Hindlimb muscle (tissue), 1 donor: Measurements from ENCODE around the gene PIF1. TPM values are rescaled to one million over a fixed set of nuclear protein-coding genes. Genes with fewer than 3 reads are reported as not detected.
"Not testable (repeated sequence)": the region's sequence is repeated elsewhere in the genome, so short reads cannot be mapped to it uniquely, and the experiment has no call there.

ENCODE experiments used
- DNase-seq: peaks from one replicate; pipeline ENCODE4 v3.0.0-alpha.2; 2013
- polyA plus RNA-seq: library from polyadenylated mRNA; unstranded; fragments of 120-200 nt; gene quantifications from one replicate; pipeline ENCODE4 v1.2.1, GENCODE V29; 2013; ENCODE audit not compliant: insufficient read length

PIF1 gene
- polyA plus RNA-seq, 1 donor = 8.6 TPM

- DNase-seq = no peak
Observed at GRCh38 chr15:64808785-64809453, 16.5 kb downstream of the PIF1 start.

GRCh38 chr15:64807751-64808222 lies 17.7 kb downstream of the PIF1 start:
- no peak for DNase-seq

GRCh38 chr15:64807051-64807749 lies 18.2 kb downstream of the PIF1 start:
- no peak for DNase-seq

- no peak for DNase-seq
Observed at GRCh38 chr15:64806509-64806908, 18.9 kb downstream of the PIF1 start.

- DNase-seq = no peak
Observed at GRCh38 chr15:64804619-64805018, 20.8 kb downstream of the PIF1 start.

GRCh38 chr15:64803526-64803925 lies 21.9 kb downstream of the PIF1 start:
- no peak for DNase-seq

GRCh38 chr15:64800476-64800875 lies 25.0 kb downstream of the PIF1 start:
- no peak for DNase-seq

- not testable (repeated sequence) for DNase-seq
Observed at GRCh38 chr15:64798905-64799304, 26.5 kb downstream of the PIF1 start.

GRCh38 chr15:64795921-64796320 lies 29.5 kb downstream of the PIF1 start:
- not testable (repeated sequence) for DNase-seq

GRCh38 chr15:64795299-64795698 lies 30.1 kb downstream of the PIF1 start:
- not testable (repeated sequence) for DNase-seq

GRCh38 chr15:64792282-64792681 lies 33.2 kb downstream of the PIF1 start:
- no peak for DNase-seq

- DNase-seq = no peak
Observed at GRCh38 chr15:64791401-64791800, 34.0 kb downstream of the PIF1 start.

GRCh38 chr15:64783796-64784195 lies 41.7 kb downstream of the PIF1 start:
- no peak for DNase-seq

- DNase-seq = no peak
Observed at GRCh38 chr15:64782751-64783150, 42.7 kb downstream of the PIF1 start.

- no peak for DNase-seq
Observed at GRCh38 chr15:64781299-64781698, 44.1 kb downstream of the PIF1 start.

GRCh38 chr15:64780600-64781156 lies 44.8 kb downstream of the PIF1 start:
- no peak for DNase-seq

GRCh38 chr15:64779630-64780029 lies 45.8 kb downstream of the PIF1 start:
- DNase-seq = no peak

GRCh38 chr15:64779024-64779423 lies 46.4 kb downstream of the PIF1 start:
- no peak for DNase-seq

GRCh38 chr15:64776402-64776786 lies 49.1 kb downstream of the PIF1 start:
- no peak for DNase-seq

- peak; percentile 42 for DNase-seq
Observed at GRCh38 chr15:64775551-64776401, 49.7 kb downstream of the PIF1 start, which contains the start of gene RBPMS2. Gene RBPMS2 (minus strand): TSS chr15:64775589. CDS start chr15:64775319, 270 bp downstream.

GRCh38 chr15:64774629-64775493 lies 50.6 kb downstream of the PIF1 start:
- peak; percentile 36 for DNase-seq
